Neural progenitor cell (in vitro differentiated cells): ENCODE results near the gene TNC.

ENCODE experiments used
- EZH2 ChIP-seq: fragments of 200-600 bp; sonication (generic); IDR thresholded peaks from 2 replicates; pipeline ENCODE4 v1.6.1; 2017; ENCODE audit warnings: antibody characterized with exemption, mild to moderate bottlenecking, moderate library complexity
- EZH2phosphoT487 ChIP-seq: fragments of 200-600 bp; sonication (generic); IDR thresholded peaks from 2 replicates; pipeline ENCODE4 v1.6.1; 2017; ENCODE audit warnings: antibody characterized with exemption
- TF ChIP-seq, protein P1 (sequence below): fragments of 200-600 bp; sonication (generic); IDR thresholded peaks from 2 replicates; pipeline ENCODE4 v1.5.1; 2017; ENCODE audit warnings: antibody characterized with exemption, mild to moderate bottlenecking

DNA sequence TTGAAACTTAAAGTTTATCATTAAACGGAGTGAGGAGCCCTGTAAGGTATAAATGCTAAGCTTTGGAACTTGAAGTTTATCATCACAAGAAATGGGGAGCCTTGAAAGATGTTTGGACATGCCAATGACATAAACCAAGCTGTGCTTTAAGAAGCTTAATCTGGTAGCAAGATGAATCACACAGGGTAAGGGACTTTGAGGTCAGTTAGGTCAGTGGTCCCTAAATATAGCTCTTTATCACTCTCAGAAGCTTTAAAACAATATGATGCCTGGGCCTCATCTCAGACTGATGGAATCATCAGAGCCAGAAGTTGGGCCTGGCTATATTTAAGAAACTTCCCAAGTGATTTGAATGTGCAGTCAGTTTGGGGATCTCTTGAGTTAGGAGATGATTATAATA lies 85.7 kb downstream of the TNC start:
- TF ChIP-seq, protein P1, sequence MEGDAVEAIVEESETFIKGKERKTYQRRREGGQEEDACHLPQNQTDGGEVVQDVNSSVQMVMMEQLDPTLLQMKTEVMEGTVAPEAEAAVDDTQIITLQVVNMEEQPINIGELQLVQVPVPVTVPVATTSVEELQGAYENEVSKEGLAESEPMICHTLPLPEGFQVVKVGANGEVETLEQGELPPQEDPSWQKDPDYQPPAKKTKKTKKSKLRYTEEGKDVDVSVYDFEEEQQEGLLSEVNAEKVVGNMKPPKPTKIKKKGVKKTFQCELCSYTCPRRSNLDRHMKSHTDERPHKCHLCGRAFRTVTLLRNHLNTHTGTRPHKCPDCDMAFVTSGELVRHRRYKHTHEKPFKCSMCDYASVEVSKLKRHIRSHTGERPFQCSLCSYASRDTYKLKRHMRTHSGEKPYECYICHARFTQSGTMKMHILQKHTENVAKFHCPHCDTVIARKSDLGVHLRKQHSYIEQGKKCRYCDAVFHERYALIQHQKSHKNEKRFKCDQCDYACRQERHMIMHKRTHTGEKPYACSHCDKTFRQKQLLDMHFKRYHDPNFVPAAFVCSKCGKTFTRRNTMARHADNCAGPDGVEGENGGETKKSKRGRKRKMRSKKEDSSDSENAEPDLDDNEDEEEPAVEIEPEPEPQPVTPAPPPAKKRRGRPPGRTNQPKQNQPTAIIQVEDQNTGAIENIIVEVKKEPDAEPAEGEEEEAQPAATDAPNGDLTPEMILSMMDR: no peak
- no peak for TF ChIP-seq EZH2
- no peak for TF ChIP-seq EZH2phosphoT487
